ENCODE measurements around the gene LRP1-AS.

LRP1-AS gene

DNA sequence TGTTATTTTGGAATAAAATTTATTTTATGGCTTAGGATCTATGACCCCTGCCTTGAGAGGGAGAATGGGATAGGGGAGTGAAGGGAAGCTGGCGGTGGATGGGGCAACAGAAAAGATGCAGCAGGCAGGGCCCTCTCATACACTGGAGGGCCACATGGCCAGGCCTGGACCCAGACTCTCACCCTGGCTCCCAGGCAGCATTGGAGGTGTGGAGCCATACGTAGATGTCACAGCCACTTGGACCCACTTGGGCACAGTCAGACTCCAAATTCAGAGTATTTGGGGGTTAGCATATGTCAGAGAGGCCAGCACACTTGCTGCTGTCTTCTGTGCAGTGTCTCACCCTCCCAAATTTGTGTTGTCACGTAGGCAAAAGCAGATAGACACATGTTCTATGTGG lies 52.0 kb downstream of the LRP1-AS start:
- DNase-seq = no peak
